ENCODE measurements around the gene PADI1. TPM values are rescaled to one million over a fixed set of nuclear protein-coding genes. Genes with fewer than 3 reads are reported as not detected.

Gene PADI1
- polyA plus RNA-seq, 1 experiment, result not detected

- no peak for TF ChIP-seq CTCF (IDR thresholded peaks at IDR 0.05; ENCODE audit: low read depth, low read length)
- H3K9me3 ChIP-seq (ENCODE audit: control insufficient read depth, insufficient read depth, low read length), result no peaks in the 10 kb centered on the region
- ChIA-PET CTCF (interaction anchor here (1.5 kb wide), 1 partner anchor 12 kb away, joined by 8 read pairs; no protein-coding TSS in a partner anchor), POLR2A (no interaction called here)
- DNase-seq (ENCODE audit: low read depth, low spot score), result no peak
- no peak overlapping the region for H3K27ac ChIP-seq (ENCODE audit: low read depth, low read length)
- no peak overlapping the region for H3K4me3 ChIP-seq (ENCODE audit: low read depth, low read length)
- H3K27me3 ChIP-seq (ENCODE audit: control insufficient read depth, insufficient read depth, low read length), result peaks cover 32% of the 10 kb centered on the region
Observed at GRCh38 chr1:17225140-17225539, 20.2 kb downstream of the PADI1 start.

GRCh38 chr1:17227358-17227915, 22.5 kb downstream of the PADI1 start:
- DNase-seq (ENCODE audit: low read depth, low spot score), result no peak
- TF ChIP-seq CTCF (IDR thresholded peaks at IDR 0.05; ENCODE audit: low read depth, low read length), result no peak
- H3K27me3 ChIP-seq (ENCODE audit: control insufficient read depth, insufficient read depth, low read length), result peaks cover 16% of the 10 kb centered on the region
- H3K27ac ChIP-seq (ENCODE audit: low read depth, low read length), result no peak overlapping the region
- H3K4me3 ChIP-seq (ENCODE audit: low read depth, low read length), result no peak overlapping the region
- H3K9me3 ChIP-seq (ENCODE audit: control insufficient read depth, insufficient read depth, low read length), result no peaks in the 10 kb centered on the region
- CTCF ChIA-PET, result interaction anchor here (0.9 to 1.1 kb wide), 3 partner anchors 10 to 101 kb away, joined by 3 to 4 read pairs (median 4); no protein-coding TSS in a partner anchor
- POLR2A ChIA-PET, result no interaction called here

GRCh38 chr1:17228619-17229018, 23.7 kb downstream of the PADI1 start:
- DNase-seq (ENCODE audit: low read depth, low spot score), result no peak
- no peak for TF ChIP-seq CTCF (IDR thresholded peaks at IDR 0.05; ENCODE audit: low read depth, low read length)
- H3K9me3 ChIP-seq (ENCODE audit: control insufficient read depth, insufficient read depth, low read length), result no peaks in the 10 kb centered on the region
- CTCF ChIA-PET, result interaction anchor here (0.5 kb wide), 1 partner anchor 9 kb away, joined by 4 read pairs; no protein-coding TSS in a partner anchor
- no peak overlapping the region for H3K4me3 ChIP-seq (ENCODE audit: low read depth, low read length)
- peaks cover 4% of the 10 kb centered on the region for H3K27me3 ChIP-seq (ENCODE audit: control insufficient read depth, insufficient read depth, low read length)
- no peak overlapping the region for H3K27ac ChIP-seq (ENCODE audit: low read depth, low read length)
- POLR2A ChIA-PET, result no interaction called here

- ChIA-PET POLR2A (no interaction called here), CTCF (no interaction called here)
- no peak for DNase-seq (ENCODE audit: low read depth, low spot score)
- Histone ChIP-seq H3K4me3 (ENCODE audit: low read depth, low read length) (no peak overlapping the region), H3K27me3 (ENCODE audit: control insufficient read depth, insufficient read depth, low read length) (peaks cover 2% of the 10 kb centered on the region), H3K9me3 (ENCODE audit: control insufficient read depth, insufficient read depth, low read length) (no peaks in the 10 kb centered on the region), H3K27ac (ENCODE audit: low read depth, low read length) (no peak overlapping the region)
- TF ChIP-seq CTCF (IDR thresholded peaks at IDR 0.05; ENCODE audit: low read depth, low read length), result no peak
Observed at GRCh38 chr1:17229379-17229778, 24.5 kb downstream of the PADI1 start.

GRCh38 chr1:17230106-17230505, 25.2 kb downstream of the PADI1 start:
- no peaks in the 10 kb centered on the region for H3K27me3 ChIP-seq (ENCODE audit: control insufficient read depth, insufficient read depth, low read length)
- no peaks in the 10 kb centered on the region for H3K9me3 ChIP-seq (ENCODE audit: control insufficient read depth, insufficient read depth, low read length)
- H3K27ac ChIP-seq (ENCODE audit: low read depth, low read length), result no peak overlapping the region
- H3K4me3 ChIP-seq (ENCODE audit: low read depth, low read length), result no peak overlapping the region
- POLR2A ChIA-PET, result no interaction called here
- DNase-seq (ENCODE audit: low read depth, low spot score), result no peak
- CTCF ChIA-PET, result no interaction called here
- no peak for TF ChIP-seq CTCF (IDR thresholded peaks at IDR 0.05; ENCODE audit: low read depth, low read length)

Data from AG04450 (cell line).